Measurements from ENCODE around the gene SHOC1. TPM values are rescaled to one million over a fixed set of nuclear protein-coding genes. Genes with fewer than 3 reads are reported as not detected.

Gene SHOC1
- total RNA-seq, 1 donor: under 0.01 TPM

- Histone ChIP-seq H3K4me2 (ENCODE audit: insufficient read depth, low read length) (no peak overlapping the region), H3K27me3 (ENCODE audit: insufficient read depth, low read length) (no peaks in the 10 kb centered on the region), H3K27ac (ENCODE audit: low read depth, low read length) (peak overlapping the region; percentile 10), H3K4me1 (ENCODE audit: insufficient read depth, low read length) (no peaks in the 10 kb centered on the region), H3K79me2 (ENCODE audit: insufficient read depth, low read length) (no peaks in the 10 kb centered on the region), H3K36me3 (ENCODE audit: insufficient read depth, low read length) (no peaks in the 10 kb centered on the region), H2AFZ (ENCODE audit: low read length) (no peak overlapping the region), H4K20me1 (ENCODE audit: insufficient read depth, low read length) (no peaks in the 10 kb centered on the region), H3K9me3 (ENCODE audit: low read depth, low read length) (no peaks in the 10 kb centered on the region), H3K4me3 (ENCODE audit: insufficient read depth, low read length) (no peak overlapping the region)
- no peak for DNase-seq (ENCODE audit: insufficient read length, low spot score, missing footprints)
- TF ChIP-seq, protein P1, sequence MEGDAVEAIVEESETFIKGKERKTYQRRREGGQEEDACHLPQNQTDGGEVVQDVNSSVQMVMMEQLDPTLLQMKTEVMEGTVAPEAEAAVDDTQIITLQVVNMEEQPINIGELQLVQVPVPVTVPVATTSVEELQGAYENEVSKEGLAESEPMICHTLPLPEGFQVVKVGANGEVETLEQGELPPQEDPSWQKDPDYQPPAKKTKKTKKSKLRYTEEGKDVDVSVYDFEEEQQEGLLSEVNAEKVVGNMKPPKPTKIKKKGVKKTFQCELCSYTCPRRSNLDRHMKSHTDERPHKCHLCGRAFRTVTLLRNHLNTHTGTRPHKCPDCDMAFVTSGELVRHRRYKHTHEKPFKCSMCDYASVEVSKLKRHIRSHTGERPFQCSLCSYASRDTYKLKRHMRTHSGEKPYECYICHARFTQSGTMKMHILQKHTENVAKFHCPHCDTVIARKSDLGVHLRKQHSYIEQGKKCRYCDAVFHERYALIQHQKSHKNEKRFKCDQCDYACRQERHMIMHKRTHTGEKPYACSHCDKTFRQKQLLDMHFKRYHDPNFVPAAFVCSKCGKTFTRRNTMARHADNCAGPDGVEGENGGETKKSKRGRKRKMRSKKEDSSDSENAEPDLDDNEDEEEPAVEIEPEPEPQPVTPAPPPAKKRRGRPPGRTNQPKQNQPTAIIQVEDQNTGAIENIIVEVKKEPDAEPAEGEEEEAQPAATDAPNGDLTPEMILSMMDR (IDR thresholded peaks at IDR 0.05; ENCODE audit: extremely low read depth, low read depth, low read length): no peak
Measured at GRCh38 chr9:111825468-111826145, 30.9 kb upstream of the SHOC1 start.

DNA sequence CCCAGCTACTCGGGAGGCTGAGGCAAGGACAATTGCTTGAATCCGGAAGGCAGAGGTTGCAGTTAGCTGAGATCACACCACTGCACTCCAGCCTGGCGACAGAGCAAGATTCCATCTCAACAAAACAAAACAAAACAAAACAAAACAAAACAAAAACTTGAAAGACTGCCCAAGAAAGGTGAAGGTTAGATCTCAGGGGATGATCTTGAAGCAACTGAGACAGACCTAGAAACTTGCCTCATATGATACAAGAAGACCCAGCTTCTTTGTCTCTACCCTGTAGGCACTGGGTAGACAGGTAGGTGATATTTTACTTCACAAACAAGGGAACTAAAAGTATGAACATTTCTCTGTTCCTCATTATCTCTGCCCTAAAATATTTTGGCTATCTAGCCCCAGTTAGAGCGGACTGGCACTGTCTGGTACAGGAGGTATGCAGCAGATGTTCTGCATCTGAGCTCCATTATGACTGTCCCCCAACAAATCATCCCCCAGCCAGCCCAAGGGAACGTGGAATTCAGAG is 26.3 kb upstream of the SHOC1 start:
- H3K36me3 ChIP-seq (ENCODE audit: insufficient read depth, low read length): no peaks in the 10 kb centered on the region
- no peak for DNase-seq (ENCODE audit: insufficient read length, low spot score, missing footprints)
- H3K27ac ChIP-seq (ENCODE audit: low read depth, low read length): no peak overlapping the region
- H3K4me1 ChIP-seq (ENCODE audit: insufficient read depth, low read length): no peaks in the 10 kb centered on the region
- no peaks in the 10 kb centered on the region for H4K20me1 ChIP-seq (ENCODE audit: insufficient read depth, low read length)
- no peaks in the 10 kb centered on the region for H3K27me3 ChIP-seq (ENCODE audit: insufficient read depth, low read length)
- H2AFZ ChIP-seq (ENCODE audit: low read length): no peak overlapping the region
- TF ChIP-seq, protein P1 (IDR thresholded peaks at IDR 0.05; ENCODE audit: extremely low read depth, low read depth, low read length): no peak
- no peaks in the 10 kb centered on the region for H3K9me3 ChIP-seq (ENCODE audit: low read depth, low read length)
- H3K79me2 ChIP-seq (ENCODE audit: insufficient read depth, low read length): no peaks in the 10 kb centered on the region
- no peak overlapping the region for H3K4me3 ChIP-seq (ENCODE audit: insufficient read depth, low read length)
- no peak overlapping the region for H3K4me2 ChIP-seq (ENCODE audit: insufficient read depth, low read length)

GRCh38 chr9:111819360-111819759 is 24.6 kb upstream of the SHOC1 start:
- Histone ChIP-seq H3K79me2 (ENCODE audit: insufficient read depth, low read length) (no peaks in the 10 kb centered on the region), H3K36me3 (ENCODE audit: insufficient read depth, low read length) (no peaks in the 10 kb centered on the region), H3K4me2 (ENCODE audit: insufficient read depth, low read length) (no peak overlapping the region), H3K4me1 (ENCODE audit: insufficient read depth, low read length) (no peaks in the 10 kb centered on the region), H2AFZ (ENCODE audit: low read length) (no peak overlapping the region), H3K27ac (ENCODE audit: low read depth, low read length) (no peak overlapping the region), H3K27me3 (ENCODE audit: insufficient read depth, low read length) (no peaks in the 10 kb centered on the region), H3K4me3 (ENCODE audit: insufficient read depth, low read length) (no peak overlapping the region), H3K9me3 (ENCODE audit: low read depth, low read length) (no peaks in the 10 kb centered on the region), H4K20me1 (ENCODE audit: insufficient read depth, low read length) (no peaks in the 10 kb centered on the region)
- TF ChIP-seq, protein P1 (IDR thresholded peaks at IDR 0.05; ENCODE audit: extremely low read depth, low read depth, low read length): no peak
- no peak for DNase-seq (ENCODE audit: insufficient read length, low spot score, missing footprints)

GRCh38 chr9:111815285-111816070 is 20.7 kb upstream of the SHOC1 start:
- Histone ChIP-seq H3K9me3 (ENCODE audit: low read depth, low read length) (no peaks in the 10 kb centered on the region), H2AFZ (ENCODE audit: low read length) (no peak overlapping the region), H3K4me3 (ENCODE audit: insufficient read depth, low read length) (no peak overlapping the region), H3K4me1 (ENCODE audit: insufficient read depth, low read length) (no peaks in the 10 kb centered on the region), H3K27ac (ENCODE audit: low read depth, low read length) (no peak overlapping the region), H3K79me2 (ENCODE audit: insufficient read depth, low read length) (no peaks in the 10 kb centered on the region), H3K4me2 (ENCODE audit: insufficient read depth, low read length) (no peak overlapping the region), H3K27me3 (ENCODE audit: insufficient read depth, low read length) (no peaks in the 10 kb centered on the region), H4K20me1 (ENCODE audit: insufficient read depth, low read length) (no peaks in the 10 kb centered on the region), H3K36me3 (ENCODE audit: insufficient read depth, low read length) (no peaks in the 10 kb centered on the region)
- no peak for DNase-seq (ENCODE audit: insufficient read length, low spot score, missing footprints)
- TF ChIP-seq, protein P1 (IDR thresholded peaks at IDR 0.05; ENCODE audit: extremely low read depth, low read depth, low read length): no peak
